AG04450 (cell line): ENCODE results near the gene SLC16A12. TPM values are rescaled to one million over a fixed set of nuclear protein-coding genes. Genes with fewer than 3 reads are reported as not detected.
A peak's percentile ranks its signal among the peaks of the same experiment; 100 is the strongest.

Source experiments
- CTCF ChIA-PET: fragments of 300-600, 350-600 bp; formaldehyde crosslinking; extraction: SDS; loops from one replicate; lab custom pipeline; 2022; ENCODE audit warnings: antibody characterized with exemption, inconsistent platforms; lab: Charles Lee
- POLR2A ChIA-PET: fragments of 350-600 bp; formaldehyde crosslinking; extraction: SDS; loops from one replicate; lab custom pipeline; 2021; ENCODE audit warnings: antibody characterized with exemption, inconsistent platforms; lab: Yijun Ruan, JAX
- DNase-seq: peaks from one replicate; pipeline ENCODE4 v3.0.0-alpha.2; 2011; ENCODE audit warnings: low read depth, low spot score
- H3K27ac ChIP-seq: one replicate; pipeline ENCODE4 v1.5.1; 2012; ENCODE audit warnings: low read depth, low read length, control low read depth
- H3K27me3 ChIP-seq: one replicate; pipeline ENCODE4 v1.6.0; 2012; ENCODE audit warnings: low read length; ENCODE audit not compliant: control insufficient read depth, insufficient read depth
- H3K4me3 ChIP-seq: 2 replicates; pipeline ENCODE4 v1.5.1; 2011; ENCODE audit warnings: mild to moderate bottlenecking, low read depth, low read length, control low read depth
- H3K9me3 ChIP-seq: 2 replicates; pipeline ENCODE4 v1.5.1; 2012; ENCODE audit warnings: low read length; ENCODE audit not compliant: control insufficient read depth, insufficient read depth
- CTCF ChIP-seq: IDR thresholded peaks from 2 replicates; pipeline ENCODE4 v1.5.1; 2011; ENCODE audit warnings: low read depth, low read length, control low read depth, inconsistent platforms
- polyA plus RNA-seq: library from polyadenylated mRNA; depleted of rRNA; stranded (reverse); fragments of >200 nt; gene quantifications from 2 replicates; pipeline ENCODE4 v1.2.3, GENCODE V29; 2011

Gene SLC16A12
- polyA plus RNA-seq, 1 experiment = 1.5 TPM

- POLR2A ChIA-PET = no interaction called here
- H3K9me3 ChIP-seq = no peaks in the 10 kb centered on the region
- DNase-seq = no peak
These were observed 27.9 kb upstream of the SLC16A12 start for GRCh38 chr10:89563311-89563710.

DNA sequence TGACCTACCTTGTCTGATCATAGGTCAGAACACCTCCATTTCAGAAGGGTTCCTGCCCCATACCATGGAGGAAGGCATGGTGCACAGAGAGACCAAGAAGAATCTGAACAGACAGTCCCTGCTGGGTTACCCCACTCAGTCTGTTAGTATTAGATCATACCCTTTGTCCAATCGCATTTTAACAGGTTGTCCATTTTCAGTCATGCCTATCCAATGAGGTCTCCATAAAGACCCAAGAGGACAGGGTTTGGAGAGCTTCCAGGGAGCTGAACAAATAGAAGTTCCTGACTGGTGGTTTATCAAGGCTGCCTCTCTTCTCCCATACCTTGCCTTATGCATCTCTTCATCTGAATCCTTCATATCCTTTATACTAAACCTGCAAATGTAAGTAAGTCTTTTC lies 21.2 kb upstream of the SLC16A12 start:
- TF ChIP-seq CTCF = no peak
- Histone ChIP-seq H3K27ac (no peak overlapping the region), H3K9me3 (no peaks in the 10 kb centered on the region; the same call in 1 of the 2 replicates), H3K4me3 (no peak overlapping the region), H3K27me3 (no peaks in the 10 kb centered on the region)
- DNase-seq = no peak
- ChIA-PET POLR2A (no interaction called here), CTCF (interaction anchor here (1.0 kb wide), 1 partner anchor 124 kb away, joined by 3 read pairs; no protein-coding TSS in a partner anchor)

More at GRCh38 chr10:89563311-89563710, 27.9 kb upstream of the SLC16A12 start:
- Histone ChIP-seq H3K27me3 (no peaks in the 10 kb centered on the region), H3K4me3 (no peak overlapping the region), H3K27ac (no peak overlapping the region)
- no peak for TF ChIP-seq CTCF
- CTCF ChIA-PET = interaction anchor here (0.6 to 2.3 kb wide), 5 partner anchors 124 to 194 kb away, joined by 3 to 20 read pairs (median 6); no protein-coding TSS in a partner anchor

- ChIA-PET CTCF (interaction anchor here (0.6 to 1.9 kb wide), 4 partner anchors 9 to 123 kb away, joined by 3 to 8 read pairs (median 4); no protein-coding TSS in a partner anchor), POLR2A (no interaction called here)
- no peak for DNase-seq
These were observed 20.5 kb upstream of the SLC16A12 start for GRCh38 chr10:89555688-89556445.

DNA sequence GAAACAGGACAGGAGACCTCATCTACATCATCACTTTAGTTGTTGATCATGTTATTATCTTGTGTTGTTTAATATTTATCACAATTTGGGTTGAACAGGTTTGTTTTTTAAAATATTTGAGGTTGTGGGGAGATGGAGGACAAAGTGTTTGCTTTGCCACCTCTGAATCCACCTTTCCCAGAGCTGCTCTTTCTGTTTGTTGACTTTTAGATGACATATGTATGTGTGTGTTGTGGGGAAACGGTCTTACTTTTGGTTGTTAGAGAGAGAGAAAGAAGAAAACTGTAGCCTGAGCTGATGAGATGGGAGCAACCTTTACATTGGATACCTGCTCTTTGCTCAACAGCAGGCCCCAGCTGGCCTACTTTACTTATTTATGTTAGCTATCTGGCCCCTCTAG lies 19.0 kb upstream of the SLC16A12 start:
- TF ChIP-seq CTCF = no peak
- Histone ChIP-seq H3K27ac (no peak overlapping the region), H3K9me3 (no peaks in the 10 kb centered on the region; the same call in 1 of the 2 replicates), H3K27me3 (no peaks in the 10 kb centered on the region), H3K4me3 (no peak overlapping the region)
- DNase-seq = no peak
- POLR2A ChIA-PET = interaction anchor here (0.8 kb wide), 1 partner anchor 39 kb away, joined by 3 read pairs; no protein-coding TSS in a partner anchor
- CTCF ChIA-PET = interaction anchor here (1.5 to 1.9 kb wide), 2 partner anchors 10 to 88 kb away, joined by 3 to 8 read pairs; no protein-coding TSS in a partner anchor

More at GRCh38 chr10:89555688-89556445, 20.5 kb upstream of the SLC16A12 start:
- Histone ChIP-seq H3K9me3 (no peaks in the 10 kb centered on the region; the same call in 1 of the 2 replicates), H3K27ac (no peak overlapping the region), H3K27me3 (no peaks in the 10 kb centered on the region), H3K4me3 (no peak overlapping the region)
- TF ChIP-seq CTCF = 0 out of 2 replicates have a peak, but pooled peaks have one; percentile 16
